ENCODE results near the gene TNPO1. TPM values are rescaled to one million over a fixed set of nuclear protein-coding genes. Genes with fewer than 3 reads are reported as not detected.
A peak's percentile ranks its signal among the peaks of the same experiment; 100 is the strongest.

TNPO1 gene
- total and polyA plus RNA-seq, 9 of the 15 experiments (the other 6 are each of a cell fraction or from before 2014, with no cell fraction given) = 20.8 to 176 (median 97.9) TPM

- TF ChIP-seq ETV6 (IDR thresholded peaks at IDR 0.05; ENCODE audit: borderline replicate concordance in 1 of 2, low read depth in 2 of 2, low read length in 1 of 2) = no peak
- TF ChIP-seq ETV6 (CRISPR knock-in tag; IDR thresholded peaks at IDR 0.05; ENCODE audit: borderline replicate concordance) = no peak
- no peak for TF ChIP-seq GABPA (tag; conservative IDR thresholded peaks at IDR 0.05; ENCODE audit: low read depth)
- TF ChIP-seq ZNF778 (CRISPR knock-in tag; IDR thresholded peaks at IDR 0.05) = no peak
- TF ChIP-seq ZNF507 (tag; conservative IDR thresholded peaks at IDR 0.05) = no peak
- TF ChIP-seq NCOA2 (IDR thresholded peaks at IDR 0.05; ENCODE audit: partially characterized antibody in 2 of 2) = no peak
- TF ChIP-seq GATAD2B (IDR thresholded peaks at IDR 0.05; ENCODE audit: borderline replicate concordance) = no peak
- peak; percentile 48; the same call in 1 of the 2 replicates for TF ChIP-seq ZNF592 (IDR thresholded peaks at IDR 0.05)
- TF ChIP-seq E2F6 (IDR thresholded peaks at IDR 0.05; ENCODE audit: borderline replicate concordance in 1 of 2, extremely low read depth in 1 of 2, insufficient read depth in 1 of 2, insufficient read length in 1 of 2, low read depth in 1 of 2, low read length in 1 of 2, poor library complexity in 1 of 2, severe bottlenecking in 1 of 2) = peak in 1 of 2 experiments; percentile 59
- no peak for TF ChIP-seq HIVEP1 (CRISPR knock-in tag; IDR thresholded peaks at IDR 0.05)
- TF ChIP-seq TFAP4 (CRISPR knock-in tag; IDR thresholded peaks at IDR 0.05; ENCODE audit: borderline replicate concordance) = peak; percentile 88
- no peak for TF ChIP-seq ZNF354B (CRISPR knock-in tag; IDR thresholded peaks at IDR 0.05)
- TF ChIP-seq GTF2A2 (tag; IDR thresholded peaks at IDR 0.05) = no peak
- no peak for TF ChIP-seq HCFC1 (IDR thresholded peaks at IDR 0.05; ENCODE audit: low read depth, low read length)
- TF ChIP-seq SIN3A (IDR thresholded peaks at IDR 0.05; ENCODE audit: borderline replicate concordance in 2 of 2, control insufficient read depth in 1 of 2, low read depth in 2 of 2, low read length in 2 of 2) = peak in 1 of 2 experiments; percentile 60; a peak in 1 of 4 replicates
- TF ChIP-seq NBN (IDR thresholded peaks at IDR 0.05; ENCODE audit: low read depth) = no peak
- TF ChIP-seq ZNF263 (CRISPR knock-in tag; IDR thresholded peaks at IDR 0.05; ENCODE audit: borderline replicate concordance) = no peak
- peak in 1 of 2 experiments; percentile 19; a peak in 1 of 4 replicates for TF ChIP-seq HDAC1 (IDR thresholded peaks at IDR 0.05)
- no peak for TF ChIP-seq XRCC4 (IDR thresholded peaks at IDR 0.05; ENCODE audit: extremely low read depth, insufficient read depth, insufficient read length)
- no peak for TF ChIP-seq DACH1 (IDR thresholded peaks at IDR 0.05; ENCODE audit: partially characterized antibody)
- TF ChIP-seq SLC30A9 (CRISPR knock-in tag; IDR thresholded peaks at IDR 0.05) = no peak
- TF ChIP-seq ETV1 (tag; conservative IDR thresholded peaks at IDR 0.05; ENCODE audit: low read depth) = peak; percentile 50; the same call in 1 of the 2 replicates
- no peak for TF ChIP-seq ZNF23 (CRISPR knock-in tag; IDR thresholded peaks at IDR 0.05)
Observed at GRCh38 chr5:72955143-72955767, 138.8 kb downstream of the TNPO1 start (continued).
